ENCODE data around the gene ELMO1. TPM values are rescaled to one million over a fixed set of nuclear protein-coding genes. Genes with fewer than 3 reads are reported as not detected.

The ELMO1 gene
- total RNA-seq, 1 experiment from 2014 or later: not detected

DNA sequence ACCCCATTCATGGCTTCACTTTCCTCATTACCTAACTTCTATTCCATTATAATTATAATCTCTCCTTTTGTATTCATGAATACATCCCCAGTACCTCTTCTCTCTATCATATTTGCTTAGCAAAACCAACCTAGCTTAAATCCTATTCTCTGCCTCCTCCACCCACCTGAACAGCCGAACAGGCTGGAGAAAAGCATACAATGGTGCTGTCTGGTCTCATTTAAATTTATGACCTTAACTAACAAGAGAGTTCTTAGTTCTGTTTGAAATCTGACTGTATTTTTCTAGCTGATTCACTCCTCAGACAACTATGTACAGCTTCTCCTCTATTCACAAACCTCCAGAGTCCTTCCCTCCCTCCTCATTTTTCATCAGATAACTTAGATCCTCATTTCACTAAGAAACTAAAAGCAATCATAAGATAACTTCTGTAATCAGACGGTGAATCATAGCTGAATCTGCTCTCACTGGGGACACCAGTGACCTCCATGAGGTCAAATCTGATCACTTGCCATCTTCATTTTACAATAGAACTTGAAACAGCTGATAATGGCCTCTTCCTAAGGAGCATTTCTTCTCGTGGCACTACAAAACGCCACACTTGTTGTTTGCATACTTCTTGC lies 490.4 kb downstream of the ELMO1 start:
- BruUV-seq (replicated peaks): no TSS peak
- ChIA-PET CTCF (interaction anchor here (1.4 kb wide), 1 partner anchor 9 kb away, joined by 4 read pairs; no protein-coding TSS in a partner anchor), POLR2A (ENCODE audit: low non-redundant PET) (no interaction called here)
- Histone ChIP-seq H3K27me3 (replicated peaks; ENCODE audit: insufficient read depth, low read depth, low read length, poor library complexity) (no peaks in the 10 kb centered on the region), H3K9me3 (ENCODE audit: low read depth, low read length, poor library complexity, severe bottlenecking) (no peaks in the 10 kb centered on the region), H3K4me1 (ENCODE audit: insufficient read depth, low read length, poor library complexity, severe bottlenecking) (no peaks in the 10 kb centered on the region), H3K27ac (ENCODE audit: low read depth, low read length, poor library complexity, severe bottlenecking) (no peak overlapping the region), H3K36me3 (ENCODE audit: insufficient read depth, low read length, poor library complexity, severe bottlenecking) (no peaks in the 10 kb centered on the region), H3K4me3 (ENCODE audit: low read depth, low read length, poor library complexity, severe bottlenecking) (no peak overlapping the region)
- TF ChIP-seq, protein P1, sequence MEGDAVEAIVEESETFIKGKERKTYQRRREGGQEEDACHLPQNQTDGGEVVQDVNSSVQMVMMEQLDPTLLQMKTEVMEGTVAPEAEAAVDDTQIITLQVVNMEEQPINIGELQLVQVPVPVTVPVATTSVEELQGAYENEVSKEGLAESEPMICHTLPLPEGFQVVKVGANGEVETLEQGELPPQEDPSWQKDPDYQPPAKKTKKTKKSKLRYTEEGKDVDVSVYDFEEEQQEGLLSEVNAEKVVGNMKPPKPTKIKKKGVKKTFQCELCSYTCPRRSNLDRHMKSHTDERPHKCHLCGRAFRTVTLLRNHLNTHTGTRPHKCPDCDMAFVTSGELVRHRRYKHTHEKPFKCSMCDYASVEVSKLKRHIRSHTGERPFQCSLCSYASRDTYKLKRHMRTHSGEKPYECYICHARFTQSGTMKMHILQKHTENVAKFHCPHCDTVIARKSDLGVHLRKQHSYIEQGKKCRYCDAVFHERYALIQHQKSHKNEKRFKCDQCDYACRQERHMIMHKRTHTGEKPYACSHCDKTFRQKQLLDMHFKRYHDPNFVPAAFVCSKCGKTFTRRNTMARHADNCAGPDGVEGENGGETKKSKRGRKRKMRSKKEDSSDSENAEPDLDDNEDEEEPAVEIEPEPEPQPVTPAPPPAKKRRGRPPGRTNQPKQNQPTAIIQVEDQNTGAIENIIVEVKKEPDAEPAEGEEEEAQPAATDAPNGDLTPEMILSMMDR (conservative IDR thresholded peaks at IDR 0.05; ENCODE audit: low read depth, low read length): no peak
- TF ChIP-seq EZH2 (IDR thresholded peaks at IDR 0.05; ENCODE audit: borderline replicate concordance, low read depth, low read length, poor library complexity, severe bottlenecking): no peak
- DNase-seq (ENCODE audit: low spot score): no peak
- intact Hi-C loops (cut with micrococcal nuclease; ENCODE audit: unreplicated experiment): no loop called here

DNA sequence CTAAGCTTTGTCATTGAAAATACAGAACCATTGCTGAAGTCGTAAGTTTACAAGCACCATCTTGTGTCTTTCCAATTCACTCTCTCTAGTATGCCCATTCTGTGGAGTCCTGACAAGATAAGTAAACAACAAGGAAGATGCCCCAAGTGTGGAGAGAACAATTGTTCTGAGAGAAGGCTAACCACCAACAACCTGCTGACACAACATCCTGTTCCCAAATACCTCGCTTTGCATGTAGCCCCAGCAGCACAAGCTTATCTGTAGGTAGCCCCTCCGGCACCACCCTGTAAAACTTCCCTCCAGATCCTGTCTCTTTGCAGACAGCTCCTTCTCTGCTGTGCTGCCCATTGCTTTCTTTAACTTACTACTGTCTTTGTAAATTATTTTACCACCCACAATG lies 491.0 kb downstream of the ELMO1 start:
- ChIA-PET POLR2A (ENCODE audit: low non-redundant PET) (no interaction called here), CTCF (interaction anchor here (1.4 kb wide), 1 partner anchor 10 kb away, joined by 4 read pairs; no protein-coding TSS in a partner anchor)
- no TSS peak for BruUV-seq (replicated peaks)
- Histone ChIP-seq H3K36me3 (ENCODE audit: insufficient read depth, low read length, poor library complexity, severe bottlenecking) (no peaks in the 10 kb centered on the region), H3K27me3 (replicated peaks; ENCODE audit: insufficient read depth, low read depth, low read length, poor library complexity) (no peaks in the 10 kb centered on the region), H3K9me3 (ENCODE audit: low read depth, low read length, poor library complexity, severe bottlenecking) (no peaks in the 10 kb centered on the region), H3K4me1 (ENCODE audit: insufficient read depth, low read length, poor library complexity, severe bottlenecking) (no peaks in the 10 kb centered on the region), H3K27ac (ENCODE audit: low read depth, low read length, poor library complexity, severe bottlenecking) (no peak overlapping the region), H3K4me3 (ENCODE audit: low read depth, low read length, poor library complexity, severe bottlenecking) (no peak overlapping the region)
- no peak for TF ChIP-seq EZH2 (IDR thresholded peaks at IDR 0.05; ENCODE audit: borderline replicate concordance, low read depth, low read length, poor library complexity, severe bottlenecking)
- TF ChIP-seq, protein P1 (conservative IDR thresholded peaks at IDR 0.05; ENCODE audit: low read depth, low read length): no peak
- intact Hi-C loops (cut with micrococcal nuclease; ENCODE audit: unreplicated experiment): no loop called here
- no peak for DNase-seq (ENCODE audit: low spot score)

DNA sequence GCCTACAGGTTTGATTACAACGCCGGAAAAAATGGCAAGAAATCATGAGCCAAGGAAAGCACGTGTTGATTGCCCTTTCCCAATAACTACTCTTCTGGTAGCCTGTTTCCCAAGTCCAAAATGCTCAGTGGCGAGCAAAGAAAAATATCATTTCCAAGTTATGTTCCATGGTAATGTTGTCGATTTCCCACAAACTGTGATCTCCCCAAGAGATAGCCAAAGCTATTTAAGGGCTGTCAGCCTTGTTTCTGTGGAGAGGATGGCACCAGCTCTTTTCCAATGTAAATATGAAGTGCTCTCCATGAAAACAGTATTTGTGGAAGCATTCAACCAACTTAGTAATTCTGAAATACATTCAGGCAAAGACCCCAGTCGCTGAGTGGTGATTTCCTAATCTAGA lies 491.9 kb downstream of the ELMO1 start:
- intact Hi-C loops (cut with micrococcal nuclease; ENCODE audit: unreplicated experiment): no loop called here
- Histone ChIP-seq H3K27me3 (replicated peaks; ENCODE audit: insufficient read depth, low read depth, low read length, poor library complexity) (no peaks in the 10 kb centered on the region), H3K36me3 (ENCODE audit: insufficient read depth, low read length, poor library complexity, severe bottlenecking) (no peaks in the 10 kb centered on the region), H3K4me3 (ENCODE audit: low read depth, low read length, poor library complexity, severe bottlenecking) (no peak overlapping the region), H3K9me3 (ENCODE audit: low read depth, low read length, poor library complexity, severe bottlenecking) (no peaks in the 10 kb centered on the region), H3K4me1 (ENCODE audit: insufficient read depth, low read length, poor library complexity, severe bottlenecking) (no peaks in the 10 kb centered on the region), H3K27ac (ENCODE audit: low read depth, low read length, poor library complexity, severe bottlenecking) (no peak overlapping the region)
- no peak for DNase-seq (ENCODE audit: low spot score)
- TF ChIP-seq EZH2 (IDR thresholded peaks at IDR 0.05; ENCODE audit: borderline replicate concordance, low read depth, low read length, poor library complexity, severe bottlenecking): no peak
- TF ChIP-seq, protein P1 (conservative IDR thresholded peaks at IDR 0.05; ENCODE audit: low read depth, low read length): no peak
- ChIA-PET POLR2A (ENCODE audit: low non-redundant PET) (no interaction called here), CTCF (interaction anchor here (1.4 kb wide), 1 partner anchor 11 kb away, joined by 4 read pairs; no protein-coding TSS in a partner anchor)
- no TSS peak for BruUV-seq (replicated peaks)

All from A673 (cell line).